BLaER1 treated with 17β-estradiol and CSF1 and Interleukin-3, amounts not matched to agents 10 nM and 100 nM (cell line): ENCODE measurements around the gene SRGAP3.

Experiments used
- H3K27ac ChIP-seq, 11 experiments: shearing (Covaris generic); formaldehyde crosslinking; 2 replicates each; pipeline ENCODE4 v1.8.1; 2022
- H3K27me3 ChIP-seq, 11 experiments: shearing (Covaris generic); formaldehyde crosslinking; 2 replicates each; pipeline ENCODE4 v1.8.1; 2022
- H3K36me3 ChIP-seq, 11 experiments: shearing (Covaris generic); formaldehyde crosslinking; 2 replicates each; pipeline ENCODE4 v1.8.1; 2022
- H3K4me1 ChIP-seq, 10 experiments: shearing (Covaris generic); formaldehyde crosslinking; 2 replicates each; pipeline ENCODE4 v1.8.1; 2022
- H3K4me2 ChIP-seq, 11 experiments: shearing (Covaris generic); formaldehyde crosslinking; 2 replicates each; pipeline ENCODE4 v1.8.1; 2022
- H3K4me3 ChIP-seq, 10 experiments: shearing (Covaris generic); formaldehyde crosslinking; 2 replicates each; pipeline ENCODE4 v1.8.1; 2022
- H3K9ac ChIP-seq, 11 experiments: shearing (Covaris generic); formaldehyde crosslinking; 2 replicates each; pipeline ENCODE4 v1.8.1; 2022
- H3K9me3 ChIP-seq, 11 experiments: shearing (Covaris generic); formaldehyde crosslinking; replicated peaks in 1 of 11; 2 replicates each; pipeline ENCODE4 v1.8.1; 2022
- H4K20me1 ChIP-seq, 11 experiments: shearing (Covaris generic); formaldehyde crosslinking; 2 replicates each; pipeline ENCODE4 v1.8.1; 2022
- Cebpa-rat ChIP-seq, 11 experiments: shearing (Covaris generic); IDR thresholded peaks; 2 replicates each; pipeline ENCODE4 v1.8.1; 2022

Gene SRGAP3

DNA sequence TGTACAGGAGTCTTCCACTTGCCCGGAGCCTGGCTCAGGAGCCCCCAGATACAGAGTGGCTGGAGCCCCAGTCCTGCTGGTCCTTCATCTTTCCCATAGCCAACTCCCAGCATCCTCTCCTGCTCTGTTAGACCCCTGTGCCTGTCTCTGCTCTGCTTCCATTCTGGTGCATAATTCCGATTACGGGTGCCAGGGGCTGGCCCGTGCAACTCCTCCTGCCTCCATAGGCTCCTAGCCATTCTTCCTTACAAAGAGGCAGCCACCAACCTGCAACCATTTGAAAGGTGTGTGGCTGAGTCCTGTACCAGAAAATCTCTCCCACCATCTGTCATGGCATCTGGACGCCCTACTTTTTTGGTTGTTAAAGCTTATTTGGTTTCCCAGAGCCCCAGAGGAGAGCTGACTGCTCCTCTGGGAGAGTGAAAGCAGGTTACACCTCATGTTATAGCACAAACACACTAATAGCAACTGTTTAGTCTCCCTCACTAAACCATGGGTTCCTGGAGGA is 281.0 kb downstream of the SRGAP3 start:
- H3K9ac ChIP-seq: peak overlapping the region in 1 of 11 experiments; percentile 8; a peak in 1 of 22 replicates
- no peaks in the 10 kb centered on the region for H3K36me3 ChIP-seq
- no peak overlapping the region for H3K4me2 ChIP-seq
- no peaks in the 10 kb centered on the region for H4K20me1 ChIP-seq
- no peak overlapping the region for H3K4me3 ChIP-seq
- H3K9me3 ChIP-seq: no peaks in the 10 kb centered on the region
- peaks cover 0 to 17% (median 7%) of the 10 kb centered on the region in 10 experiments; a peak in 15 of 20 replicates for H3K4me1 ChIP-seq
- H3K27me3 ChIP-seq: no peaks in the 10 kb centered on the region
- no peak overlapping the region for H3K27ac ChIP-seq
- TF ChIP-seq Cebpa-rat (IDR thresholded peaks at IDR 0.05): no peak

DNA sequence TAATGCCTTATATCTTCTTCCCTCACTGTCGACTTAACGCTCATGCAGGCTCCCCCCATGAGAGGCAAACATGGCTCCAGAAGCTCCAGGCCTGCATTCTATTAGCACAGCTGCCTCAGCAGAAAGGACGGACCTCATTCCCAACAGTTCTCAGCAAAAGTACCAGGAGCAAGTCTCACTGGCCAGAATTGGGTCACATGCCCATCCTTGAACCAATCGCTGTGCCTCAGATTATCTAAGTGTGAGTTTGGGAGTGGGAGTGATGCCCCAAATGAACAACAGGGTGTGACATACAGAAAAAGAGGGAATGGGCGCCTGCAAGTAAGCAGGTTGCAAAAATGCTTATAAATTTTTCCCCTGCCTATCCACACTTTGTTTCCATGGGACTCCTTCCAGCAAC is 281.9 kb downstream of the SRGAP3 start:
- Histone ChIP-seq H3K4me1 (peaks cover 2 to 19% (median 9%) of the 10 kb centered on the region in 10 experiments), H3K36me3 (no peaks in the 10 kb centered on the region), H3K27ac (no peak overlapping the region), H3K27me3 (no peaks in the 10 kb centered on the region), H3K9ac (no peak overlapping the region), H3K4me2 (no peak overlapping the region), H4K20me1 (no peaks in the 10 kb centered on the region), H3K4me3 (no peak overlapping the region), H3K9me3 (no peaks in the 10 kb centered on the region)
- TF ChIP-seq Cebpa-rat (IDR thresholded peaks at IDR 0.05): no peak

DNA sequence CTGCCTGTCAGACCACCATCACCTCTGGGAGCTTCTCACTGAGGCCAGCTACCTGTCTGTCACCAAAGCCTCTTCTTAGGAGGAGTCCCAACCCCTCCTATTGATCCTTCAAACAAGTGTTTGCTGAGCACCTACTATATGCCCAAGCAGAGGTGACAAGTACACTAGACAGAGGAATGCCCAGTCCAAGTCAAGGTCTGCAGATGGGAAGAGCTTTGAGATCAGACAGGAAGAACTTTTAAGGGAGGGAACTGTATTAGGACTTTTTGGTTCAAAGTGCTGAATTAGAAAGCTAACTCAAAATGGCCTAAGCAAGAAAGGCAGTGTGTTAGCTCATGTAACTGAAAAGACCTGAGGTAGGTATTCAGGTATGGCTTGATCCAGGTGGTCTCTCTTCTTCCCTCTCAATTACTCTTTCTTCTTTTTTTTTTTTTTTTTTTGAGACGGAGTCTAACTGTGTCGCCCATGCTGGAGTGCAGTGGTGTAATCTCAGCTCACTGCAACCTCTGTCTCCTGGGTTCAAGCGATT is 282.6 kb downstream of the SRGAP3 start:
- Histone ChIP-seq H3K4me3 (no peak overlapping the region), H3K4me2 (no peak overlapping the region), H3K9ac (no peak overlapping the region), H3K36me3 (no peaks in the 10 kb centered on the region), H3K27me3 (no peaks in the 10 kb centered on the region), H4K20me1 (peaks cover 0 to 6% (median 0%) of the 10 kb centered on the region in 11 experiments; a peak in 3 of 22 replicates), H3K27ac (no peak overlapping the region), H3K9me3 (no peaks in the 10 kb centered on the region), H3K4me1 (peaks cover 8 to 26% (median 16%) of the 10 kb centered on the region in 10 experiments)
- TF ChIP-seq Cebpa-rat (IDR thresholded peaks at IDR 0.05): no peak

DNA sequence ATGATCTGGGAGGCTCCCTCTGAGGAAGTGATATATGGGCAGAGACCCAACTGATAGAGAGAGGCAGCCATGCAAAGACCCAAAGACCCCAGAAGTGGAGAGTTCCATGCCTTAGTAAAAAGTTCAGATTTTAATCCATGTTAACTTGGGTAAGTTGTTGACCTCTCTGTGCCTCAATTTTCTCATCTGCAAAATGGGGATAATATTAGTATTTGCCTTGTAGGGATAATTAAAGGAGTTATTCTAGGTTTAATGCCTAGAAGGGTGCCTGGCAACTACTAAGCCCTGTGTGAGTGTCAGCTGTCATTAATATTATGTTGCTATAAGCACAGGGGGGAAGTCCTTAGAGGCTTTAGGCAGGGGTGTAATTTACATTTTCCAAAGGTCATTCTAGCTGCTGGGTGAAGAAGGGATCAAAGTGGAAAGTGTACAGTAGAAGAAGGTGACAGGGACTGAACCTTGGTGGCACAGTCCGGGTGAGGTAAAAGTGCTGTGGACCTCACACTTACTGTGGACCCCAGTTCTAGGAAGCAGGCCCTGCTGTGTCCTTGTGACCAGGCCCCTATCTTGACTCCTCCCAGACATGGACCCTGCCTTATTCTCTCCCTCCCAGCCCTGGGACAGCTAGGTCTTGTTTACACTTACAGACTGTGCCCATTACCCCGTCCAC is 283.2 kb downstream of the SRGAP3 start:
- Histone ChIP-seq H4K20me1 (peaks cover 0 to 12% (median 0%) of the 10 kb centered on the region in 11 experiments; a peak in 3 of 22 replicates), H3K27ac (no peak overlapping the region), H3K4me1 (peaks cover 14 to 32% (median 22%) of the 10 kb centered on the region in 10 experiments), H3K27me3 (no peaks in the 10 kb centered on the region), H3K9ac (no peak overlapping the region), H3K9me3 (no peaks in the 10 kb centered on the region), H3K4me3 (no peak overlapping the region), H3K4me2 (no peak overlapping the region), H3K36me3 (peaks cover 0 to 5% (median 0%) of the 10 kb centered on the region in 11 experiments; a peak in 4 of 22 replicates)
- TF ChIP-seq Cebpa-rat (IDR thresholded peaks at IDR 0.05): no peak

- TF ChIP-seq Cebpa-rat (IDR thresholded peaks at IDR 0.05): no peak
- no peak overlapping the region for H3K27ac ChIP-seq
- H3K4me3 ChIP-seq: no peak overlapping the region
- H3K9me3 ChIP-seq: no peaks in the 10 kb centered on the region
- peaks cover 0 to 19% (median 3%) of the 10 kb centered on the region in 11 experiments; a peak in 6 of 22 replicates for H4K20me1 ChIP-seq
- peaks cover 24 to 48% (median 31%) of the 10 kb centered on the region in 10 experiments for H3K4me1 ChIP-seq
- no peaks in the 10 kb centered on the region for H3K27me3 ChIP-seq
- no peak overlapping the region for H3K9ac ChIP-seq
- H3K4me2 ChIP-seq: peak overlapping the region in 2 of 11 experiments; percentile 11 to 34; a peak in 1 of 22 replicates
- peaks cover 0 to 21% (median under 1%) of the 10 kb centered on the region in 11 experiments; a peak in 6 of 22 replicates for H3K36me3 ChIP-seq
Observed at GRCh38 chr3:8964436-8965370, 284.7 kb downstream of the SRGAP3 start.

GRCh38 chr3:8963137-8963853 is 286.2 kb downstream of the SRGAP3 start, which contains the start of gene RAD18:
RAD18 (minus strand) TSS chr3:8963472; CDS start chr3:8963385, 87 bp downstream.
- H3K27me3 ChIP-seq: no peaks in the 10 kb centered on the region
- peaks cover 0 to 25% (median 3%) of the 10 kb centered on the region in 11 experiments; a peak in 8 of 22 replicates for H4K20me1 ChIP-seq
- H3K4me3 ChIP-seq: peak within 1 kb of the TSS; percentile 70 to 91 (median 82)
- H3K36me3 ChIP-seq: peaks cover 0 to 33% (median 14%) of the 10 kb centered on the region in 11 experiments; a peak in 18 of 22 replicates
- H3K9ac ChIP-seq: peak within 1 kb of the TSS; percentile 78 to 88 (median 84)
- no peaks in the 10 kb centered on the region for H3K9me3 ChIP-seq
- H3K4me2 ChIP-seq: peak within 1 kb of the TSS; percentile 84 to 98 (median 90)
- H3K4me1 ChIP-seq: peaks cover 25 to 56% (median 35%) of the 10 kb centered on the region in 10 experiments
- peak within 1 kb of the TSS; percentile 61 to 83 (median 80) for H3K27ac ChIP-seq
- no peak for TF ChIP-seq Cebpa-rat (IDR thresholded peaks at IDR 0.05)

GRCh38 chr3:8962226-8962861 is 287.1 kb downstream of the SRGAP3 start:
- Histone ChIP-seq H3K36me3 (peaks cover 4 to 43% (median 24%) of the 10 kb centered on the region in 11 experiments; a peak in 19 of 22 replicates), H3K9ac (peak overlapping the region; percentile 78 to 88 (median 84)), H3K4me3 (peak overlapping the region; percentile 70 to 91 (median 82)), H3K27me3 (no peaks in the 10 kb centered on the region), H3K4me1 (peaks cover 25 to 56% (median 35%) of the 10 kb centered on the region in 10 experiments), H4K20me1 (peaks cover 0 to 25% (median 3%) of the 10 kb centered on the region in 11 experiments; a peak in 9 of 22 replicates), H3K4me2 (peak overlapping the region; percentile 84 to 98 (median 90)), H3K9me3 (no peaks in the 10 kb centered on the region), H3K27ac (peak overlapping the region in 10 of 11 experiments; percentile 69 to 83 (median 80); a peak in 19 of 22 replicates)
- no peak for TF ChIP-seq Cebpa-rat (IDR thresholded peaks at IDR 0.05)
